ENCODE data around the gene NECTIN1. TPM values are rescaled to one million over a fixed set of nuclear protein-coding genes. Genes with fewer than 3 reads are reported as not detected.

Gene NECTIN1
- total RNA-seq, 4 donors from 2014 or later = 112 to 176 (median 164) TPM

DNA sequence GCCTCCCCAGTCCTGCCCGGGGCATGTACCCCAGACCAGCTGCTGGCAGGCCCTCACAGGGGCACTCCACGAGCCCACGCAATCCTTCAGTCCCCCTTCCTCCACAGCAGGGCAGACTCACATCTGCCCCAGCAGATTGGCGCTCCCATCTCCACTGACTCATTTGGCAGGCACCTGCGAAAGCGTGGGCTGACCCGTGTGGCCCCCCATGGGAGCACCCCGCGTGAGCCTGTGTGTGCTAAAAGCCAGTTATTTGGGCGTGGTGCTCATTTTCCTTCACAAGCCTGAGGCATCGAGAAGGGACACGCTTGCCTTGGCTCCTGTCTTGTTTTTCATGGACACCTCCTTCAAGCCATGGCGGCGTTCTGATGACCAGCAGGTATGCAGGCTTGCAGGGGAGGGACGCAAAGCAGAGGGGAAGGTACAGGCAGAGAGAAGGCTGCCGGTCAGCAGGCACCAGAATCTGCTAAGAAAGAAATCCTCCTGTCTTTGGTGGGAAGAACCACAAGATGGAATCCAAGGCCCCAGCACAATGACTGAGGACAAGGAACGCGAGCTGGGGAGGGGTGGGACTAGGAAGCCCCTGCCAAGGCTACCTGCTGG is 8.6 kb downstream of the NECTIN1 start:
- peaks cover 81% of the 10 kb centered on the region for H3K4me1 ChIP-seq

DNA sequence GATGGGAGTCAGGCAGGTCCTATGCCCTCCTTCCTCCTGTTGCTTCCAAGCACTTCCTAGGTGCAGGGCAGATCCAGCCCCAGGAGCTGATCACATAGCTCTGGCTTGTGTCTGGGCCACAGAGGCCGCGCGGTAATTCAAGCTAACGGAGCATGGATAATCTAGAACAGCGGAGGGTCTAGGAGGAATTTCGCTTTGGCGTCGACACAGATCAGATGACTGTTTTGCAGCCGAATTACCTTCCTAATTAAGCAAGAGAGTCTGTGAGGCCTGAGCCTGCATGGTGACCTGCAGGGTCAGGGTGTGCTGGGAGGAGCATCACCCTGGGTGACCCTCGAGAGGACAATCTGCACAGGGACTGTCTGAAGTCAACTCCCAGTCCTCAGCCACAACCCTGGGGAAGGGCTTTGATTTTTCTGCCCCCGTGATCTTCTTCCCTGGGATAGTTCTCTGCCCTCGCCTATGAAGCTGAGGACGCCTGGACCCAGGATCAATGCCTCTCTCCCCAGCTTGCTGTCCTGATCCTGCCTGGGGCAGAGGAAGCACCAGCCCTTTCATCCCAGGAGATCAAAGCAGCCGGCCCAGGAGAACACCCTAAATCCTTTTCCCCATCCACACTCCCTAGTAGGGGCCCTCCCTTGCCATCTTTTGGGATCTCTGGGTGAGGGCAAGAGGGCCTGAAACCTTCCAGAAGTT is 11.0 kb downstream of the NECTIN1 start:
- Histone ChIP-seq H3K4me3 (no peak overlapping the region), H3K27me3 (no peaks in the 10 kb centered on the region), H3K36me3 (no peaks in the 10 kb centered on the region), H3K4me1 (peaks cover 86% of the 10 kb centered on the region), H3K27ac (no peak overlapping the region), H3K9me3 (no peaks in the 10 kb centered on the region)
- WGBS = 80% methylated on average over 14 of the region's 14 CpGs
- TF ChIP-seq EP300 (IDR thresholded peaks at IDR 0.05) (no peak), POLR2A (IDR thresholded peaks at IDR 0.05) (no peak), POLR2AphosphoS5 (IDR thresholded peaks at IDR 0.05) (no peak)
- TF ChIP-seq, protein P1, sequence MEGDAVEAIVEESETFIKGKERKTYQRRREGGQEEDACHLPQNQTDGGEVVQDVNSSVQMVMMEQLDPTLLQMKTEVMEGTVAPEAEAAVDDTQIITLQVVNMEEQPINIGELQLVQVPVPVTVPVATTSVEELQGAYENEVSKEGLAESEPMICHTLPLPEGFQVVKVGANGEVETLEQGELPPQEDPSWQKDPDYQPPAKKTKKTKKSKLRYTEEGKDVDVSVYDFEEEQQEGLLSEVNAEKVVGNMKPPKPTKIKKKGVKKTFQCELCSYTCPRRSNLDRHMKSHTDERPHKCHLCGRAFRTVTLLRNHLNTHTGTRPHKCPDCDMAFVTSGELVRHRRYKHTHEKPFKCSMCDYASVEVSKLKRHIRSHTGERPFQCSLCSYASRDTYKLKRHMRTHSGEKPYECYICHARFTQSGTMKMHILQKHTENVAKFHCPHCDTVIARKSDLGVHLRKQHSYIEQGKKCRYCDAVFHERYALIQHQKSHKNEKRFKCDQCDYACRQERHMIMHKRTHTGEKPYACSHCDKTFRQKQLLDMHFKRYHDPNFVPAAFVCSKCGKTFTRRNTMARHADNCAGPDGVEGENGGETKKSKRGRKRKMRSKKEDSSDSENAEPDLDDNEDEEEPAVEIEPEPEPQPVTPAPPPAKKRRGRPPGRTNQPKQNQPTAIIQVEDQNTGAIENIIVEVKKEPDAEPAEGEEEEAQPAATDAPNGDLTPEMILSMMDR (IDR thresholded peaks at IDR 0.05) = no peak
- no peak for DNase-seq (ENCODE audit: low spot score in 2 of 2)

More for the DNA sequence above, 8.6 kb downstream of the NECTIN1 start:
- TF ChIP-seq POLR2AphosphoS5 (IDR thresholded peaks at IDR 0.05) = peak in 1 of 3 donors; percentile 9
- no peak for TF ChIP-seq POLR2A (IDR thresholded peaks at IDR 0.05)
- no peak for DNase-seq (ENCODE audit: low spot score in 2 of 2)
- 48% methylated on average over 18 of the region's 18 CpGs for WGBS
- no peaks in the 10 kb centered on the region for H3K27me3 ChIP-seq
- H3K27ac ChIP-seq = peak overlapping the region; percentile 67
- no peaks in the 10 kb centered on the region for H3K9me3 ChIP-seq
- no peak overlapping the region for H3K4me3 ChIP-seq
- no peaks in the 10 kb centered on the region for H3K36me3 ChIP-seq

GRCh38 chr11:119716582-119717498 is 12.2 kb downstream of the NECTIN1 start:
- Histone ChIP-seq H3K9me3 (no peaks in the 10 kb centered on the region), H3K4me1 (peaks cover 86% of the 10 kb centered on the region), H3K27me3 (no peaks in the 10 kb centered on the region), H3K36me3 (no peaks in the 10 kb centered on the region), H3K27ac (no peak overlapping the region), H3K4me3 (no peak overlapping the region)
- WGBS = 90% methylated on average over 25 of the region's 30 CpGs
- DNase-seq (ENCODE audit: low spot score in 2 of 2) = no peak
- TF ChIP-seq POLR2A (IDR thresholded peaks at IDR 0.05) (no peak), POLR2AphosphoS5 (IDR thresholded peaks at IDR 0.05) (no peak), EP300 (IDR thresholded peaks at IDR 0.05) (no peak)
- TF ChIP-seq, protein P1 (IDR thresholded peaks at IDR 0.05) = no peak

GRCh38 chr11:119714590-119714989 is 14.4 kb downstream of the NECTIN1 start:
- H3K27me3 ChIP-seq = no peaks in the 10 kb centered on the region
- H3K4me3 ChIP-seq = no peak overlapping the region
- H3K36me3 ChIP-seq = no peaks in the 10 kb centered on the region
- DNase-seq (ENCODE audit: low spot score in 2 of 2) = no peak
- no peak for TF ChIP-seq POLR2AphosphoS5 (IDR thresholded peaks at IDR 0.05)
- H3K9me3 ChIP-seq = no peaks in the 10 kb centered on the region
- 71% methylated on average over 6 of the region's 6 CpGs for WGBS
- H3K27ac ChIP-seq = no peak overlapping the region
- peaks cover 76% of the 10 kb centered on the region for H3K4me1 ChIP-seq

GRCh38 chr11:119714189-119714588 is 14.8 kb downstream of the NECTIN1 start:
- Histone ChIP-seq H3K27ac (peak overlapping the region; percentile 44), H3K36me3 (no peaks in the 10 kb centered on the region), H3K9me3 (no peaks in the 10 kb centered on the region), H3K4me1 (peaks cover 76% of the 10 kb centered on the region), H3K27me3 (no peaks in the 10 kb centered on the region), H3K4me3 (no peak overlapping the region)
- DNase-seq (ENCODE audit: low spot score in 2 of 2) = no peak
- TF ChIP-seq, protein P1 (IDR thresholded peaks at IDR 0.05) = no peak
- WGBS = 68% methylated on average over 2 of the region's 8 CpGs
